ENCODE results near the gene SH2B3. TPM values are rescaled to one million over a fixed set of nuclear protein-coding genes. Genes with fewer than 3 reads are reported as not detected.

Gene SH2B3
- total and polyA plus RNA-seq, 7 experiments from 2014 or later, result 3.5 to 71.4 (median 19.7) TPM

GRCh38 chr12:111384596-111384995 lies 21.1 kb upstream of the SH2B3 start:
- ATAC-seq (no peak), DNase-seq (no peak)
- Mint-ChIP-seq H3K9me3 (peaks cover 0 to 2% (median 0%) of the 10 kb centered on the region in 11 donors), H3K36me3 (no peaks in the 10 kb centered on the region), H3K4me1 (peaks cover 0 to 6% (median 0%) of the 10 kb centered on the region in 7 donors), H3K4me3 (no peak overlapping the region), H3K27me3 (peaks cover 0 to 8% (median 0%) of the 10 kb centered on the region in 5 donors), H3K27ac (no peak overlapping the region)
- H3K27ac ChIP-seq (ENCODE audit: low read depth, low read length), result no peak overlapping the region
- ChIA-PET POLR2A (no interaction called here), CTCF (no interaction called here)
- H3K36me3 ChIP-seq (ENCODE audit: control insufficient read depth in 2 of 3, insufficient read depth in 3 of 3, low read length in 3 of 3), result no peaks in the 10 kb centered on the region
- no peaks in the 10 kb centered on the region for H3K4me1 ChIP-seq (ENCODE audit: control insufficient read depth in 2 of 2, insufficient read depth in 2 of 2, low read length in 2 of 2)
- no peak overlapping the region for H3K4me3 ChIP-seq (ENCODE audit: low read length)
- intact Hi-C loops (cut with micrococcal nuclease), result no loop called here
- H3K27me3 ChIP-seq (ENCODE audit: control insufficient read depth in 2 of 2, insufficient read depth in 2 of 2, low read length in 2 of 2), result no peaks in the 10 kb centered on the region
- H3K9me3 ChIP-seq (ENCODE audit: control insufficient read depth in 2 of 3, low read length in 3 of 3), result no peaks in the 10 kb centered on the region

DNA sequence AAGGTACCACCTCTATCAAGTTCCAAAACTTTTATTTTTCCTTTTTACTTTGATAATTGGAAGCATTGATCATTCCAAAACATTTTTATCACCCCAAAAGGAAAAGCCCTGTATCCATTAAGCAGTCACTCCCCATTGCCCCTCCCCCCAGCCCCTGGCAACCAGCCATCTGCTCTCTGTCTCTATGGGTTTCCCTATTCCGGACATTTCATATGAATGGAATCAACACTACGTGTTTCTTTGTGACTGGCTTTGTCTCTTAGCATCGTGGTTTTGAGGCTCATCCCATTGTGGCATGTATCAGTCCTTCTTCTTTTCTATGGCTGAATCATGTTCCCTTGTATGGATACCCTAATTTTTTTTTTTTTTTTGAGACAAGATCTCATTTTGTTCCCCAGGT lies 18.8 kb upstream of the SH2B3 start:
- H3K9me3 Mint-ChIP-seq, result no peaks in the 10 kb centered on the region
- intact Hi-C loops (cut with micrococcal nuclease), result no loop called here
- ATAC-seq, result no peak
- CTCF ChIA-PET, result interaction anchor here (0.8 kb wide), 1 partner anchor 9 kb away, joined by 3 read pairs; no protein-coding TSS in a partner anchor
- Histone ChIP-seq H3K4me3 (ENCODE audit: low read length) (no peak overlapping the region), H3K4me1 (ENCODE audit: control insufficient read depth in 2 of 2, insufficient read depth in 2 of 2, low read length in 2 of 2) (no peaks in the 10 kb centered on the region), H3K36me3 (ENCODE audit: control insufficient read depth in 2 of 3, insufficient read depth in 3 of 3, low read length in 3 of 3) (no peaks in the 10 kb centered on the region), H3K9me3 (ENCODE audit: control insufficient read depth in 2 of 3, low read length in 3 of 3) (no peaks in the 10 kb centered on the region), H3K27ac (ENCODE audit: low read depth, low read length) (no peak overlapping the region), H3K27me3 (ENCODE audit: control insufficient read depth in 2 of 2, insufficient read depth in 2 of 2, low read length in 2 of 2) (no peaks in the 10 kb centered on the region)
- no peaks in the 10 kb centered on the region for H3K36me3 Mint-ChIP-seq
- H3K4me3 Mint-ChIP-seq, result no peak overlapping the region
- DNase-seq, result no peak
- POLR2A ChIA-PET, result no interaction called here
- peaks cover 0 to 6% (median 0%) of the 10 kb centered on the region in 5 donors for H3K27me3 Mint-ChIP-seq
- peaks cover 0 to 6% (median 0%) of the 10 kb centered on the region in 7 donors for H3K4me1 Mint-ChIP-seq
- no peak overlapping the region for H3K27ac Mint-ChIP-seq

GRCh38 chr12:111387747-111388323 lies 17.9 kb upstream of the SH2B3 start:
- no peak overlapping the region for H3K27ac ChIP-seq (ENCODE audit: low read depth, low read length)
- Mint-ChIP-seq H3K27ac (no peak overlapping the region), H3K27me3 (peaks cover 0 to 6% (median 0%) of the 10 kb centered on the region in 5 donors), H3K4me3 (no peak overlapping the region), H3K4me1 (peaks cover 0 to 6% (median 0%) of the 10 kb centered on the region in 7 donors), H3K9me3 (no peaks in the 10 kb centered on the region), H3K36me3 (no peaks in the 10 kb centered on the region)
- DNase-seq (no peak), ATAC-seq (no peak)
- no peak overlapping the region for H3K4me3 ChIP-seq (ENCODE audit: low read length)
- H3K9me3 ChIP-seq (ENCODE audit: control insufficient read depth in 2 of 3, low read length in 3 of 3), result no peaks in the 10 kb centered on the region
- H3K36me3 ChIP-seq (ENCODE audit: control insufficient read depth in 2 of 3, insufficient read depth in 3 of 3, low read length in 3 of 3), result no peaks in the 10 kb centered on the region
- intact Hi-C loops (cut with micrococcal nuclease), result no loop called here
- POLR2A ChIA-PET, result no interaction called here
- no peaks in the 10 kb centered on the region for H3K4me1 ChIP-seq (ENCODE audit: control insufficient read depth in 2 of 2, insufficient read depth in 2 of 2, low read length in 2 of 2)
- CTCF ChIA-PET, result no interaction called here
- no peaks in the 10 kb centered on the region for H3K27me3 ChIP-seq (ENCODE audit: control insufficient read depth in 2 of 2, insufficient read depth in 2 of 2, low read length in 2 of 2)

DNA sequence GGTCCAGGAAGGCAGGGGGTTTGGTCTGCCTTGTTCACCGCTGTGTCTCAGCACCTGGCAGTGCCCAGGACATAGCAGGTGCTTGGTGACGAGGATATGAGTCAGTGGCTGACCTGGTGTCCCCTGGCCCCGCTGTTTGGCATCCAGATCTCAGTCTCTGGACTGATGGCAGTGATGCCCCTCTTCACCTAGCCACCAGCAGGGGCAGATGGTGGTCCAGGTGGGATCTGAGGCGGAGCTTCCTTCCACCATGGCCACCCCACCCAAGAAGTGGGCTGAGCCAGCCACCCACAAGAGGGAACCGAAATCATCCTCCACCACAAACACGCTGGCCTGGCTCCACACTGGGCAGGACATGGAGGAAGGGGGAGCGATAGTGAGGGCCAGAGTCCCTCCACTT lies 16.1 kb upstream of the SH2B3 start:
- H3K4me3 ChIP-seq (ENCODE audit: low read length), result no peak overlapping the region
- no peak for ATAC-seq
- no peak for DNase-seq
- Mint-ChIP-seq H3K36me3 (no peaks in the 10 kb centered on the region), H3K4me1 (peaks cover 0 to 6% (median 0%) of the 10 kb centered on the region in 7 donors), H3K27me3 (peaks cover 0 to 4% (median 0%) of the 10 kb centered on the region in 5 donors), H3K4me3 (no peak overlapping the region), H3K9me3 (no peaks in the 10 kb centered on the region), H3K27ac (peak overlapping the region in 1 of 9 donors; percentile 20)
- H3K27me3 ChIP-seq (ENCODE audit: control insufficient read depth in 2 of 2, insufficient read depth in 2 of 2, low read length in 2 of 2), result no peaks in the 10 kb centered on the region
- H3K9me3 ChIP-seq (ENCODE audit: control insufficient read depth in 2 of 3, low read length in 3 of 3), result no peaks in the 10 kb centered on the region
- H3K36me3 ChIP-seq (ENCODE audit: control insufficient read depth in 2 of 3, insufficient read depth in 3 of 3, low read length in 3 of 3), result no peaks in the 10 kb centered on the region
- H3K27ac ChIP-seq (ENCODE audit: low read depth, low read length), result no peak overlapping the region
- ChIA-PET POLR2A (no interaction called here), CTCF (no interaction called here)
- H3K4me1 ChIP-seq (ENCODE audit: control insufficient read depth in 2 of 2, insufficient read depth in 2 of 2, low read length in 2 of 2), result no peaks in the 10 kb centered on the region
- intact Hi-C loops (cut with micrococcal nuclease), result no loop called here

GRCh38 chr12:111390910-111391309 lies 14.8 kb upstream of the SH2B3 start:
- Mint-ChIP-seq H3K36me3 (no peaks in the 10 kb centered on the region), H3K27me3 (peaks cover 0 to 4% (median 0%) of the 10 kb centered on the region in 5 donors), H3K4me1 (peaks cover 0 to 6% (median 0%) of the 10 kb centered on the region in 7 donors), H3K27ac (no peak overlapping the region), H3K9me3 (no peaks in the 10 kb centered on the region), H3K4me3 (no peak overlapping the region)
- no peaks in the 10 kb centered on the region for H3K4me1 ChIP-seq (ENCODE audit: control insufficient read depth in 2 of 2, insufficient read depth in 2 of 2, low read length in 2 of 2)
- no peaks in the 10 kb centered on the region for H3K27me3 ChIP-seq (ENCODE audit: control insufficient read depth in 2 of 2, insufficient read depth in 2 of 2, low read length in 2 of 2)
- H3K9me3 ChIP-seq (ENCODE audit: control insufficient read depth in 2 of 3, low read length in 3 of 3), result no peaks in the 10 kb centered on the region
- H3K36me3 ChIP-seq (ENCODE audit: control insufficient read depth in 2 of 3, insufficient read depth in 3 of 3, low read length in 3 of 3), result no peaks in the 10 kb centered on the region
- no peak overlapping the region for H3K27ac ChIP-seq (ENCODE audit: low read depth, low read length)
- no peak for DNase-seq
- intact Hi-C loops (cut with micrococcal nuclease), result no loop called here
- POLR2A ChIA-PET, result no interaction called here
- CTCF ChIA-PET, result interaction anchor here (1.6 kb wide), 1 partner anchor 61 kb away, joined by 7 read pairs; no protein-coding TSS in a partner anchor
- ATAC-seq, result no peak
- H3K4me3 ChIP-seq (ENCODE audit: low read length), result no peak overlapping the region

GRCh38 chr12:111393700-111394300 lies 11.9 kb upstream of the SH2B3 start:
- ChIA-PET CTCF (interaction anchor here (0.7 to 13.9 kb wide), 3 partner anchors 11 to 1935 kb away, joined by 3 to 462 read pairs (median 3); no protein-coding TSS in a partner anchor), POLR2A (no interaction called here)
- peaks cover 0 to 3% of the 10 kb centered on the region in 2 donors for H3K4me1 ChIP-seq (ENCODE audit: control insufficient read depth in 2 of 2, insufficient read depth in 2 of 2, low read length in 2 of 2)
- no peaks in the 10 kb centered on the region for H3K9me3 ChIP-seq (ENCODE audit: control insufficient read depth in 2 of 3, low read length in 3 of 3)
- Mint-ChIP-seq H3K27ac (peak overlapping the region in 1 of 9 donors; percentile 36), H3K27me3 (no peaks in the 10 kb centered on the region), H3K9me3 (no peaks in the 10 kb centered on the region), H3K4me3 (no peak overlapping the region), H3K36me3 (no peaks in the 10 kb centered on the region), H3K4me1 (peaks cover 0 to 10% (median 4%) of the 10 kb centered on the region in 7 donors)
- no peak overlapping the region for H3K4me3 ChIP-seq (ENCODE audit: low read length)
- H3K27me3 ChIP-seq (ENCODE audit: control insufficient read depth in 2 of 2, insufficient read depth in 2 of 2, low read length in 2 of 2), result no peaks in the 10 kb centered on the region
- H3K36me3 ChIP-seq (ENCODE audit: control insufficient read depth in 2 of 3, insufficient read depth in 3 of 3, low read length in 3 of 3), result no peaks in the 10 kb centered on the region
- ATAC-seq (peak; percentile 67), DNase-seq (no peak)
- no peak overlapping the region for H3K27ac ChIP-seq (ENCODE audit: low read depth, low read length)
- intact Hi-C loops (cut with micrococcal nuclease), result no loop called here

GRCh38 chr12:111394480-111394879 lies 11.2 kb upstream of the SH2B3 start:
- H3K36me3 ChIP-seq (ENCODE audit: control insufficient read depth in 2 of 3, insufficient read depth in 3 of 3, low read length in 3 of 3), result no peaks in the 10 kb centered on the region
- POLR2A ChIA-PET, result no interaction called here
- no peaks in the 10 kb centered on the region for H3K36me3 Mint-ChIP-seq
- H3K27me3 Mint-ChIP-seq, result no peaks in the 10 kb centered on the region
- H3K9me3 ChIP-seq (ENCODE audit: control insufficient read depth in 2 of 3, low read length in 3 of 3), result no peaks in the 10 kb centered on the region
- no peaks in the 10 kb centered on the region for H3K27me3 ChIP-seq (ENCODE audit: control insufficient read depth in 2 of 2, insufficient read depth in 2 of 2, low read length in 2 of 2)
- peaks cover 0 to 3% of the 10 kb centered on the region in 2 donors for H3K4me1 ChIP-seq (ENCODE audit: control insufficient read depth in 2 of 2, insufficient read depth in 2 of 2, low read length in 2 of 2)
- intact Hi-C loops (cut with micrococcal nuclease), result no loop called here
- CTCF ChIA-PET, result interaction anchor here (0.7 to 13.9 kb wide), 3 partner anchors 10 to 53 kb away, joined by 3 to 462 read pairs (median 3); no protein-coding TSS in a partner anchor
- H3K4me3 ChIP-seq (ENCODE audit: low read length), result no peak overlapping the region
- DNase-seq (no peak), ATAC-seq (no peak)
- no peak overlapping the region for H3K27ac ChIP-seq (ENCODE audit: low read depth, low read length)
- no peak overlapping the region for H3K4me3 Mint-ChIP-seq
- no peak overlapping the region for H3K27ac Mint-ChIP-seq
- no peaks in the 10 kb centered on the region for H3K9me3 Mint-ChIP-seq
- H3K4me1 Mint-ChIP-seq, result peaks cover 0 to 15% (median 6%) of the 10 kb centered on the region in 7 donors
